GM12864 (cell line): ENCODE measurements around the gene ABCC12.

Experiments used
- DNase-seq: peaks from one replicate; pipeline ENCODE4 v3.0.0-alpha.2; 2011; ENCODE audit warnings: low read depth
- H3K4me3 ChIP-seq: 2 replicates; pipeline ENCODE4 v1.5.1; 2011; ENCODE audit warnings: mild to moderate bottlenecking, low read depth, low read length, control low read depth
- CTCF ChIP-seq: IDR thresholded peaks from 2 replicates; pipeline ENCODE4 v1.5.1; 2011; ENCODE audit warnings: low read depth, mild to moderate bottlenecking, moderate library complexity, low read length, control low read depth, inconsistent platforms; ENCODE audit errors: missing control alignments

Gene ABCC12

GRCh38 chr16:48155926-48156789 lies at the start of gene ABCC12:
Gene ABCC12 (minus strand): TSS chr16:48155993. CDS start chr16:48146424, 9,569 bp downstream.
- no peak for DNase-seq
- no peak within 1 kb of the TSS for H3K4me3 ChIP-seq
- no peak for TF ChIP-seq CTCF

- no peak overlapping the region for H3K4me3 ChIP-seq
- no peak for TF ChIP-seq CTCF
- no peak for DNase-seq
These were observed 49.0 kb upstream of the ABCC12 start for GRCh38 chr16:48204825-48205151.

GRCh38 chr16:48203974-48204824 lies 48.4 kb upstream of the ABCC12 start:
- H3K4me3 ChIP-seq: no peak overlapping the region
- no peak for DNase-seq
- TF ChIP-seq CTCF: no peak

GRCh38 chr16:48201515-48202201 lies 45.9 kb upstream of the ABCC12 start:
- H3K4me3 ChIP-seq: no peak overlapping the region
- DNase-seq: no peak
- TF ChIP-seq CTCF: no peak

- H3K4me3 ChIP-seq: no peak overlapping the region
- no peak for TF ChIP-seq CTCF
- DNase-seq: no peak
These were observed 41.5 kb upstream of the ABCC12 start for GRCh38 chr16:48197294-48197693.

GRCh38 chr16:48194828-48195556 lies 39.2 kb upstream of the ABCC12 start:
- DNase-seq: no peak
- no peak overlapping the region for H3K4me3 ChIP-seq
- no peak for TF ChIP-seq CTCF
